ENCODE measurements around the gene CPAMD8.

DNA sequence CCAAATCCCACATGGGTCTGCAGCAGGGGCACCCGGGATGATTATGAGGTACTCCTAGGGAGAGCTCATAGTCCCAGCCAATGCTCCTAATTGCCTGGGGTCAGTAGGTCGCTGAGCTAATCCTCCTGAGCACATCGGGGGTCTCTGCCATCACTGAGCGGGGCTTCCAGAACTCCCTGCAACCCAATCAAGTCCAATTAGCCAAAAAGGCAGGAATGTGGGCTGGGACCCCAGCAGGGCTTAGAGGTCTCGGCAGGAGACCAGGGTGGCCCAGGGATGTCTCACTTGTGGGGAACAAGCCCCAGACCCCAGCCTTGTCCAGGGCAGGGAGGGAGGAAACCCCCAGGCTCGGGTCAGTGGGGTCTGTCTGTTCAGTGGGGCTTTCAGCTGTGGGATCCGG is 17.1 kb upstream of the CPAMD8 start:
- TF ChIP-seq, protein P1, sequence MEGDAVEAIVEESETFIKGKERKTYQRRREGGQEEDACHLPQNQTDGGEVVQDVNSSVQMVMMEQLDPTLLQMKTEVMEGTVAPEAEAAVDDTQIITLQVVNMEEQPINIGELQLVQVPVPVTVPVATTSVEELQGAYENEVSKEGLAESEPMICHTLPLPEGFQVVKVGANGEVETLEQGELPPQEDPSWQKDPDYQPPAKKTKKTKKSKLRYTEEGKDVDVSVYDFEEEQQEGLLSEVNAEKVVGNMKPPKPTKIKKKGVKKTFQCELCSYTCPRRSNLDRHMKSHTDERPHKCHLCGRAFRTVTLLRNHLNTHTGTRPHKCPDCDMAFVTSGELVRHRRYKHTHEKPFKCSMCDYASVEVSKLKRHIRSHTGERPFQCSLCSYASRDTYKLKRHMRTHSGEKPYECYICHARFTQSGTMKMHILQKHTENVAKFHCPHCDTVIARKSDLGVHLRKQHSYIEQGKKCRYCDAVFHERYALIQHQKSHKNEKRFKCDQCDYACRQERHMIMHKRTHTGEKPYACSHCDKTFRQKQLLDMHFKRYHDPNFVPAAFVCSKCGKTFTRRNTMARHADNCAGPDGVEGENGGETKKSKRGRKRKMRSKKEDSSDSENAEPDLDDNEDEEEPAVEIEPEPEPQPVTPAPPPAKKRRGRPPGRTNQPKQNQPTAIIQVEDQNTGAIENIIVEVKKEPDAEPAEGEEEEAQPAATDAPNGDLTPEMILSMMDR (conservative IDR thresholded peaks at IDR 0.05; ENCODE audit: low read length), result no peak
- no peak for TF ChIP-seq EZH2phosphoT487 (IDR thresholded peaks at IDR 0.05; ENCODE audit: borderline replicate concordance, low read depth, low read length)
